Measurements from ENCODE around the gene FOXA3. TPM values are rescaled to one million over a fixed set of nuclear protein-coding genes. Genes with fewer than 3 reads are reported as not detected.

FOXA3 gene
- total RNA-seq, 4 donors from 2014 or later = 0.42 TPM; not detected in 3

DNA sequence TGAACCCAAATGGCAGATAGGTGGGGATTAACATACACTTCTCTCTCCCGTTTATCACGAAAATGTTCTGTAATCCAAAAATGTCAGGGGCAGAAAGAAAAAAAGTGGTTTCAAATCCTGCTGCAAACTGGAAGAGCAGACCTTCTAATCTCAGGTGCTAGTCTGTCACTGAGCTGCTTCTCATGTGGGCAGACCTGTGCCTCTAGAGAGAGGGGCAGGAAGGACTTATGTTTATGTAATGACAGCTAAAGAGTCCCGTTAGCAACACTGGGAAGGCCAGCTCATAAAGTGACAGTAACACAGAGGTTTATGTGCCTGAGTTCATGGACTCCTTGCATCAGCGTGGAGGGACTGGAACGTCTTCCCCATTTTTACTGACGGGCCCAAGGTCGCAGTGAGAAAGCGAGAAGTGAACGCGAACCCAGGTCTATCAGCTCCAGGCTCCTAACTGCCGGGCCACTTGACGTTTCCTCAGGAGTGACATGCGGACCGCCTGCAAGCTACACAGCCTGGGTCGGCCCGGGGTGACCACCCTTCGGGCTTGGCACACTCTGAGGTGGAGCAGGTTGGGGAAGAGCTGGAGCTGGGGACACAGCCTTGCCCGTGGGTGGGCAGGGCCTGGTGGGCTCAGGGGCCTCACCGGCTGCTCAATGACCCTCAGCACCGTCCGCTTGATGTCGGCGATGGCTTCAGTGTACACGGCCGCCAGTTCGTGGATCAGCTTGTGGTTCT, 39.4 kb upstream of the FOXA3 start:
- TF ChIP-seq POLR2AphosphoS5 (IDR thresholded peaks at IDR 0.05) (no peak), POLR2A (IDR thresholded peaks at IDR 0.05) (no peak), EP300 (IDR thresholded peaks at IDR 0.05) (no peak)
- TF ChIP-seq, protein P1, sequence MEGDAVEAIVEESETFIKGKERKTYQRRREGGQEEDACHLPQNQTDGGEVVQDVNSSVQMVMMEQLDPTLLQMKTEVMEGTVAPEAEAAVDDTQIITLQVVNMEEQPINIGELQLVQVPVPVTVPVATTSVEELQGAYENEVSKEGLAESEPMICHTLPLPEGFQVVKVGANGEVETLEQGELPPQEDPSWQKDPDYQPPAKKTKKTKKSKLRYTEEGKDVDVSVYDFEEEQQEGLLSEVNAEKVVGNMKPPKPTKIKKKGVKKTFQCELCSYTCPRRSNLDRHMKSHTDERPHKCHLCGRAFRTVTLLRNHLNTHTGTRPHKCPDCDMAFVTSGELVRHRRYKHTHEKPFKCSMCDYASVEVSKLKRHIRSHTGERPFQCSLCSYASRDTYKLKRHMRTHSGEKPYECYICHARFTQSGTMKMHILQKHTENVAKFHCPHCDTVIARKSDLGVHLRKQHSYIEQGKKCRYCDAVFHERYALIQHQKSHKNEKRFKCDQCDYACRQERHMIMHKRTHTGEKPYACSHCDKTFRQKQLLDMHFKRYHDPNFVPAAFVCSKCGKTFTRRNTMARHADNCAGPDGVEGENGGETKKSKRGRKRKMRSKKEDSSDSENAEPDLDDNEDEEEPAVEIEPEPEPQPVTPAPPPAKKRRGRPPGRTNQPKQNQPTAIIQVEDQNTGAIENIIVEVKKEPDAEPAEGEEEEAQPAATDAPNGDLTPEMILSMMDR (IDR thresholded peaks at IDR 0.05) = no peak
- H3K36me3 ChIP-seq = peaks cover 0 to 97% of the 10 kb centered on the region in 2 donors

DNA sequence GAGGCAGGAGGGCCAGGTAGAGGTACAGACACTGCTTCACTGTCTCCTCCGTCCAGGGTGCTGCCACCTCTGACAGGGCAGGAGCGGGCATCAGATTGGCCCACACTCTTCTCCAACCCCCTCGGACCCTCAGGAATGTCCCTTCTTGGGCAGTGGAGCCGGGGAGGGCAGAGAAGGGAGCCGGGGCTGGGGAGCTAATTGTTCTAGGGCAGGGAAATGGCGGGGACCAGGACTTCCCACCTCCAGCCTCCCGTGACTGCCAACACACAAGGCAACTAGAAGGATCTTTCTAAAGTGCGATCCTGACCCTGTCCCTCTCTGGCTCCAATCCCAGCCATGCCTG, 38.9 kb upstream of the FOXA3 start:
- peaks cover 0 to 13% (median 4%) of the 10 kb centered on the region in 3 donors for H3K4me1 ChIP-seq
- ATAC-seq = no peak
- H3K27ac ChIP-seq = no peak overlapping the region
- H3K9me3 ChIP-seq = no peaks in the 10 kb centered on the region
- WGBS, 2 donors (ENCODE audit: low coverage in 1 of 2) = 80% methylated on average over 1 of the region's 8 CpGs; no CpG with 5 or more reads in 1 of the 2 donors
- TF ChIP-seq POLR2A (IDR thresholded peaks at IDR 0.05) (no peak), EP300 (IDR thresholded peaks at IDR 0.05) (no peak), POLR2AphosphoS5 (IDR thresholded peaks at IDR 0.05) (no peak)
- TF ChIP-seq, protein P1 (IDR thresholded peaks at IDR 0.05) = no peak
- no peaks in the 10 kb centered on the region for H3K27me3 ChIP-seq
- H3K4me3 ChIP-seq = no peak overlapping the region
- H3K36me3 ChIP-seq = peaks cover 0 to 97% of the 10 kb centered on the region in 2 donors

More for the DNA sequence above, 39.4 kb upstream of the FOXA3 start:
- Histone ChIP-seq H3K4me3 (no peak overlapping the region), H3K27me3 (no peaks in the 10 kb centered on the region), H3K9me3 (no peaks in the 10 kb centered on the region), H3K4me1 (peaks cover 0 to 13% (median 4%) of the 10 kb centered on the region in 3 donors), H3K27ac (no peak overlapping the region)
- 31 to 61% methylated on average over 2 of the region's 26 CpGs for WGBS, 2 donors (ENCODE audit: low coverage in 1 of 2)
- ATAC-seq = no peak

DNA sequence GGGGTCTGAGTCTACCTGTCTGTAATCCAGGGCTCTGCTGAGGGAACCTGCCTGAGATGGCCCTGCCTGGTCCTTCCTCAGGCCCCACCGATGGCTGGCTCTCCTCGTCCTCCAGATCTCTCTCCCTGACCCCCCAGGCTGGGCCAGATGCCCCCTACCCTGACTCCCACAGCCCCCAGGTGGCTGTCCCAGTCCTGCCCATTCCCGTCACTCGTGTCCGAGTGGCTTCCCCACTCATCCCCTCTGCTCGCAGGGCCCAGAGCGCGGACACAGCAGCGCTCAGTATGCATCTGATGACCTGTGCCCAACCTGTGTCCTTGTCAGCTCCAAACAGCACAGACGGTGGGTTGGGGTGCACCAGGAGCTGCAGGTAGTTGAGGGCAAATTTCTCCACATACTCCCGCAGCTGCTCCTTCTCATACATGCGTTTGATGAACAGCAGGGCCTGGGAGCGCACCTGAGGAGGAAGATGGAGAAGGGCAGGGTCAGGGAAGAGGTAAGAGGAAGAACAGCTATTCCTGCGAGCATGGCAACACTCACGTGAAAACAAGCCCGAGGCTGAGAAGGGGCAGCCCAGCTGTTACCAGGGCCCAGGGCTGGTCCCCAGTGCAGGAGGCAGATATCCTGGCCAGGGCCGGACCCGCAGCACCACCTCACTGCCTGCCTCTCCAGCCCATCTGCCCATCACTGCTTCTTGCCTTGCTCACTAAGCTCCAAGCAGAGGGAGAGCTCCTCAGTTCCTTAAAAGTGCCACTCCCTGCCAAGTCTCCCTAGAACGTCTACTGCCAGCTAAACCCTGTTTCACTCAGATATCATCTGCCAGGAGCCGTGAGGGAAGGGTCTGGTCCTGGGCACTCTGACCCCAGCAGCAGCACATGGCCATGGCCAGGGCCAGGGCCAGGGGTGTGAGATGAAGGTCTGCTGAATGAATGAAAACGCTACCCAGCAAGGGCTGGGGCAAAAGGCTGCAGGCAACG, 37.9 kb upstream of the FOXA3 start:
- H3K4me1 ChIP-seq = peaks cover 0 to 13% (median 4%) of the 10 kb centered on the region in 3 donors
- TF ChIP-seq POLR2A (IDR thresholded peaks at IDR 0.05) = no peak
- H3K4me3 ChIP-seq = no peak overlapping the region
- peaks cover 0 to 97% of the 10 kb centered on the region in 2 donors for H3K36me3 ChIP-seq
- no peaks in the 10 kb centered on the region for H3K9me3 ChIP-seq
- ATAC-seq = no peak
- H3K27me3 ChIP-seq = no peaks in the 10 kb centered on the region
- no peak overlapping the region for H3K27ac ChIP-seq
- WGBS, 2 donors (ENCODE audit: low coverage in 1 of 2) = 0 to 89% methylated on average over 1 to 11 of the region's 22 CpGs

DNA sequence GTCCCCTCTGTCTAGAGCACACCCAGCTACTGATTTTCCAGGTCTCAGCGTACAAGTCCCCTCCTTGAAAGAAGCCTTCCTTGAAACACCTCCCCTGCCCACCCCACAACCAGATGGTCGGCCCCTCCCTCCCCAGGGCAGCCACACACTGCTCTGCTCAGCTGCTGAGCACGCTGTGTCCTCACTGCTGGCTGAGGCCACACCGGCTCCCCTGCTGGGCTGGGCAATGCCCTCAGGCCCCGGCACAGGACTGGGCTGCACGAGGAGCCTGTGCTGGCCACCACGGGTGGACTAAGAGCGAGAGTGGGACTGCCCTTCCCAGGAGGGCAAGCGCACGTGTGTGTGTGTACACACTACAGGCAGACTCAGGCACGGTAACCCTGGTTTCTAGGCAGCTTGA, 37.2 kb upstream of the FOXA3 start:
- Histone ChIP-seq H3K27ac (no peak overlapping the region), H3K4me3 (no peak overlapping the region), H3K27me3 (no peaks in the 10 kb centered on the region), H3K4me1 (peaks cover 0 to 13% (median 4%) of the 10 kb centered on the region in 3 donors), H3K9me3 (no peaks in the 10 kb centered on the region), H3K36me3 (peaks cover 0 to 98% of the 10 kb centered on the region in 2 donors)
- no peak for ATAC-seq
- TF ChIP-seq POLR2AphosphoS5 (IDR thresholded peaks at IDR 0.05) = no peak
- no peak for TF ChIP-seq POLR2A (IDR thresholded peaks at IDR 0.05)
- TF ChIP-seq, protein P1 (IDR thresholded peaks at IDR 0.05) = no peak
- no peak for TF ChIP-seq EP300 (IDR thresholded peaks at IDR 0.05)
- WGBS, 2 donors (ENCODE audit: low coverage in 1 of 2) = 55% methylated on average over 2 of the region's 11 CpGs; no CpG with 5 or more reads in 1 of the 2 donors

- no peak overlapping the region for H3K27ac ChIP-seq
- no peaks in the 10 kb centered on the region for H3K9me3 ChIP-seq
- no peaks in the 10 kb centered on the region for H3K27me3 ChIP-seq
- H3K4me3 ChIP-seq = no peak overlapping the region
- TF ChIP-seq POLR2A (IDR thresholded peaks at IDR 0.05) (no peak), POLR2AphosphoS5 (IDR thresholded peaks at IDR 0.05) (no peak), EP300 (IDR thresholded peaks at IDR 0.05) (no peak)
- TF ChIP-seq, protein P1 (IDR thresholded peaks at IDR 0.05) = no peak
- H3K36me3 ChIP-seq = peaks cover 0 to 100% of the 10 kb centered on the region in 2 donors
- 100% methylated on average over 2 to 4 of the region's 16 CpGs for WGBS, 2 donors (ENCODE audit: low coverage in 1 of 2)
- peaks cover 0 to 13% (median 4%) of the 10 kb centered on the region in 3 donors for H3K4me1 ChIP-seq
- ATAC-seq = no peak
These were observed 36.5 kb upstream of the FOXA3 start for GRCh38 chr19:45827459-45828093.

Data from gastroesophageal sphincter (tissue), 4 donors.